Esophagus muscularis mucosa (tissue), 4 donors: ENCODE data around the gene DCHS2. TPM values are rescaled to one million over a fixed set of nuclear protein-coding genes. Genes with fewer than 3 reads are reported as not detected.

Experiments
- DNase-seq: peaks from one replicate; pipeline ENCODE4 v3.0.0-alpha.2; 2017; ENCODE audit errors: extremely low spot score
- H3K27ac ChIP-seq, 4 donors: fragments of 200-600 bp; sonication (generic); replicated peaks in 1 of 4; 1 replicate in 3 of 4; 2 replicates in 1 of 4; pipeline ENCODE4 v1.5.1; 2016 to 2019; ENCODE audit warnings: mild to moderate bottlenecking in 1 of 4
- H3K27me3 ChIP-seq, 4 donors: fragments of 200-600 bp; sonication (generic); one replicate each; pipeline versions ENCODE4 v1.5.1 to v1.6.0; 2016 to 2019
- H3K36me3 ChIP-seq, 4 donors: fragments of 200-600 bp; sonication (generic); one replicate each; pipeline ENCODE4 v1.5.1; 2016 to 2019
- H3K4me1 ChIP-seq, 4 donors: fragments of 200-600 bp; sonication (generic); one replicate each; pipeline ENCODE4 v1.5.1; 2016 to 2019
- H3K4me3 ChIP-seq, 4 donors: fragments of 200-600 bp; sonication (generic); 1 replicate in 2 of 4; 2 replicates in 2 of 4; pipeline ENCODE4 v1.5.1; 2016 to 2019; ENCODE audit warnings: mild to moderate bottlenecking in 4 of 4, moderate library complexity in 1 of 4
- H3K9me3 ChIP-seq, 4 donors: fragments of 200-600 bp; sonication (generic); 1 replicate in 3 of 4; 2 replicates in 1 of 4; pipeline ENCODE4 v1.5.1; 2016 to 2019
- CTCF ChIP-seq, 3 experiments: fragments of 200-600 bp in 2 of 3; fragments of 450-650 bp in 1 of 3; sonication (generic) in 2 of 3; IDR thresholded peaks; one replicate each; pipeline ENCODE4 v1.5.1; 2017 to 2019; ENCODE audit warnings: antibody characterized with exemption in 3 of 3, mild to moderate bottlenecking in 2 of 3, moderate library complexity in 1 of 3
- EP300 ChIP-seq: sonication (generic); formaldehyde crosslinking; IDR thresholded peaks from one replicate; pipeline ENCODE4 v1.6.1; 2017; ENCODE audit warnings: antibody characterized with exemption
- POLR2A ChIP-seq: fragments of 450-650 bp; IDR thresholded peaks from one replicate; pipeline ENCODE4 v1.6.1; 2017; ENCODE audit warnings: antibody characterized with exemption, moderate library complexity, mild to moderate bottlenecking, low read depth
- POLR2AphosphoS5 ChIP-seq, 2 donors: sonication (generic); formaldehyde crosslinking; IDR thresholded peaks; one replicate each; pipeline ENCODE4 v1.6.1; 2017; ENCODE audit warnings: antibody characterized with exemption in 2 of 2
- WGBS: methylation state at CpG from one replicate; pipeline ENCODE4 v1.1.5; 2018; 5-methylcytosine and 5-hydroxymethylcytosine counted together
- intact Hi-C: fragments of 100-400 bp; cut with DNase I; formaldehyde crosslinking; loops from one replicate; pipeline ENCODE4 v1.15.1; 2023
- total RNA-seq, 4 donors: library from RNA; depleted of rRNA; stranded (reverse); fragments of >200 nt; gene quantifications; one replicate each; pipeline versions ENCODE4 v1.1.0 to v1.2.1, GENCODE V29; 2016

Gene DCHS2
- total RNA-seq, 4 donors from 2014 or later, result 2.7 to 5.8 (median 3.2) TPM

GRCh38 chr4:154435895-154436294 is 55.7 kb downstream of the DCHS2 start:
- no peak for DNase-seq
- H3K36me3 ChIP-seq, result no peaks in the 10 kb centered on the region
- 65% methylated on average over 1 of the region's 1 CpG for WGBS
- no peak overlapping the region for H3K4me3 ChIP-seq
- H3K4me1 ChIP-seq, result no peaks in the 10 kb centered on the region
- no peak for TF ChIP-seq EP300
- no peak for TF ChIP-seq POLR2A
- no peak for TF ChIP-seq POLR2AphosphoS5 (IDR thresholded peaks at IDR 0.05)
- TF ChIP-seq CTCF (IDR thresholded peaks at IDR 0.05), result no peak
- no peaks in the 10 kb centered on the region for H3K9me3 ChIP-seq
- intact Hi-C loops, result no loop called here
- no peak overlapping the region for H3K27ac ChIP-seq
- H3K27me3 ChIP-seq, result no peaks in the 10 kb centered on the region

GRCh38 chr4:154433543-154433942 is 58.1 kb downstream of the DCHS2 start:
- Histone ChIP-seq H3K27me3 (no peaks in the 10 kb centered on the region), H3K36me3 (no peaks in the 10 kb centered on the region), H3K9me3 (no peaks in the 10 kb centered on the region), H3K27ac (no peak overlapping the region), H3K4me3 (no peak overlapping the region), H3K4me1 (no peaks in the 10 kb centered on the region)
- TF ChIP-seq EP300 (no peak), CTCF (IDR thresholded peaks at IDR 0.05) (no peak), POLR2AphosphoS5 (IDR thresholded peaks at IDR 0.05) (no peak), POLR2A (no peak)
- intact Hi-C loops, result no loop called here
- DNase-seq, result no peak
- 91% methylated on average over 6 of the region's 6 CpGs for WGBS

GRCh38 chr4:154429176-154429575 is 62.4 kb downstream of the DCHS2 start:
- no peaks in the 10 kb centered on the region for H3K4me1 ChIP-seq
- H3K27ac ChIP-seq, result no peak overlapping the region
- 82% methylated on average over 5 of the region's 5 CpGs for WGBS
- no peak for TF ChIP-seq POLR2AphosphoS5 (IDR thresholded peaks at IDR 0.05)
- no peaks in the 10 kb centered on the region for H3K9me3 ChIP-seq
- no peak for DNase-seq
- H3K27me3 ChIP-seq, result no peaks in the 10 kb centered on the region
- no peaks in the 10 kb centered on the region for H3K36me3 ChIP-seq
- H3K4me3 ChIP-seq, result no peak overlapping the region
- intact Hi-C loops, result no loop called here

GRCh38 chr4:154427149-154427548 is 64.5 kb downstream of the DCHS2 start:
- Histone ChIP-seq H3K4me1 (no peaks in the 10 kb centered on the region), H3K4me3 (no peak overlapping the region), H3K9me3 (no peaks in the 10 kb centered on the region), H3K27ac (no peak overlapping the region), H3K36me3 (no peaks in the 10 kb centered on the region), H3K27me3 (no peaks in the 10 kb centered on the region)
- no peak for TF ChIP-seq POLR2AphosphoS5 (IDR thresholded peaks at IDR 0.05)
- TF ChIP-seq POLR2A, result no peak
- TF ChIP-seq CTCF (IDR thresholded peaks at IDR 0.05), result no peak
- no peak for DNase-seq
- intact Hi-C loops, result no loop called here
- 88% methylated on average over 6 of the region's 6 CpGs for WGBS

GRCh38 chr4:154425514-154425913 is 66.1 kb downstream of the DCHS2 start:
- Histone ChIP-seq H3K4me1 (no peaks in the 10 kb centered on the region), H3K4me3 (no peak overlapping the region), H3K27me3 (no peaks in the 10 kb centered on the region), H3K27ac (no peak overlapping the region), H3K36me3 (no peaks in the 10 kb centered on the region), H3K9me3 (no peaks in the 10 kb centered on the region)
- no peak for DNase-seq
- no peak for TF ChIP-seq CTCF (IDR thresholded peaks at IDR 0.05)
- TF ChIP-seq EP300, result no peak
- no peak for TF ChIP-seq POLR2A
- TF ChIP-seq POLR2AphosphoS5 (IDR thresholded peaks at IDR 0.05), result no peak
- 84% methylated on average over 3 of the region's 3 CpGs for WGBS
- intact Hi-C loops, result no loop called here
